T-cell (primary cell): Measurements from ENCODE around the gene PSORS1C1. TPM values are rescaled to one million over a fixed set of nuclear protein-coding genes. Genes with fewer than 3 reads are reported as not detected.

Experiments used
- ATAC-seq, 4 experiments: fragments of 200-7000 bp in 3 of 4; fragments of 150-1000 bp in 1 of 4; cut with Tn5 transposase; replicated peaks in 1 of 4; 1 replicate in 3 of 4; 2 replicates in 1 of 4; pipeline ENCODE4 v1.10.0; 2021; ENCODE audit warnings: moderate library complexity in 3 of 4, mild to moderate bottlenecking in 2 of 4, moderate number of reproducible peaks in 1 of 4
- CTCF ChIA-PET, 2 donors: fragments of 300-600 bp; sonication (Branson Sonifier 250); formaldehyde crosslinking; loops; one replicate each; lab custom pipeline; 2022; ENCODE audit warnings: antibody characterized with exemption in 2 of 2; lab: Charles Lee
- POLR2A ChIA-PET, 2 donors: fragments of 300-600 bp; sonication (Branson Sonifier 250); formaldehyde crosslinking; loops; one replicate each; lab custom pipeline; 2022; ENCODE audit warnings: antibody characterized with exemption in 2 of 2; lab: Charles Lee
- DNase-seq, 35 experiments: peaks; one replicate each; pipeline versions ENCODE4 v3.0.0 to v3.0.0-alpha.2; 2013 to 2023
- H3K27ac ChIP-seq: one replicate; pipeline ENCODE4 v1.5.1; 2013; ENCODE audit warnings: low read length
- H3K27me3 ChIP-seq, 2 experiments: replicated peaks in 1 of 2; 1 replicate in 1 of 2; 2 replicates in 1 of 2; pipeline versions ENCODE4 v1.6.1 to v1.7.0; 2013; ENCODE audit warnings: low read length in 1 of 2, mixed read lengths in 1 of 2; ENCODE audit not compliant: control insufficient read depth in 2 of 2, insufficient read depth in 2 of 2; ENCODE audit errors: extremely low read depth in 1 of 2
- H3K36me3 ChIP-seq, 2 donors: 1 replicate in 1 of 2; 2 replicates in 1 of 2; pipeline versions ENCODE4 v1.6.1 to v1.7.0; 2013; ENCODE audit warnings: low read length in 1 of 2; ENCODE audit not compliant: control insufficient read depth in 2 of 2, insufficient read depth in 1 of 2; ENCODE audit errors: extremely low read depth in 1 of 2
- H3K4me1 ChIP-seq, 2 experiments: 1 replicate in 1 of 2; 2 replicates in 1 of 2; pipeline versions ENCODE4 v1.6.1 to v1.7.0; 2013; ENCODE audit warnings: low read length in 2 of 2, mixed read lengths in 1 of 2; ENCODE audit not compliant: insufficient read depth in 2 of 2, control insufficient read depth in 1 of 2; ENCODE audit errors: extremely low read depth in 1 of 2
- H3K4me3 ChIP-seq, 2 donors: 1 replicate in 1 of 2; 2 replicates in 1 of 2; pipeline versions ENCODE4 v1.5.1 to v1.7.0; 2013; ENCODE audit warnings: mild to moderate bottlenecking in 2 of 2, low read length in 1 of 2, moderate library complexity in 1 of 2; ENCODE audit not compliant: control insufficient read depth in 1 of 2; ENCODE audit errors: extremely low read depth in 1 of 2
- H3K9me3 ChIP-seq: 2 replicates; pipeline ENCODE4 v1.7.0; 2013
- H3K27ac Mint-ChIP-seq, 2 donors: one replicate each; pipeline ENCODE4 v1.8.0; 2020 to 2021; ENCODE audit warnings: mild to moderate bottlenecking in 2 of 2, mixed read lengths in 2 of 2
- H3K27me3 Mint-ChIP-seq, 2 donors: one replicate each; pipeline ENCODE4 v1.8.0; 2021 to 2022; ENCODE audit warnings: mixed read lengths in 2 of 2
- H3K36me3 Mint-ChIP-seq: one replicate; pipeline ENCODE4 v1.8.0; 2021; ENCODE audit warnings: mixed read lengths
- H3K4me1 Mint-ChIP-seq, 3 donors: one replicate each; pipeline ENCODE4 v1.8.0; 2020 to 2022; ENCODE audit warnings: mixed read lengths in 3 of 3, mild to moderate bottlenecking in 1 of 3
- H3K4me3 Mint-ChIP-seq, 3 donors: one replicate each; pipeline ENCODE4 v1.8.0; 2020 to 2022; ENCODE audit warnings: mild to moderate bottlenecking in 3 of 3, mixed read lengths in 3 of 3, moderate library complexity in 3 of 3
- H3K9me3 Mint-ChIP-seq, 3 donors: one replicate each; pipeline ENCODE4 v1.8.0; 2020 to 2022; ENCODE audit warnings: mixed read lengths in 3 of 3
- WGBS: methylation state at CpG from one replicate; pipeline ENCODE4 v1.1.5; 2013; ENCODE audit warnings: missing lambda C conversion rate; ENCODE audit not compliant: insufficient coverage; 5-methylcytosine and 5-hydroxymethylcytosine counted together
- total RNA-seq, 35 experiments: library from RNA in 6 of 35; stranded (reverse) in 6 of 35; fragments of 120-200 nt in 1 of 35; gene quantifications; one replicate each; pipeline versions ENCODE4 v1.2.1 to v1.2.4 and lab custom pipeline; 2013 to 2026

The PSORS1C1 gene
- total RNA-seq, 5 donors from 2014 or later (not counting 1 experiment from before 2014, with no cell fraction given): not detected

DNA sequence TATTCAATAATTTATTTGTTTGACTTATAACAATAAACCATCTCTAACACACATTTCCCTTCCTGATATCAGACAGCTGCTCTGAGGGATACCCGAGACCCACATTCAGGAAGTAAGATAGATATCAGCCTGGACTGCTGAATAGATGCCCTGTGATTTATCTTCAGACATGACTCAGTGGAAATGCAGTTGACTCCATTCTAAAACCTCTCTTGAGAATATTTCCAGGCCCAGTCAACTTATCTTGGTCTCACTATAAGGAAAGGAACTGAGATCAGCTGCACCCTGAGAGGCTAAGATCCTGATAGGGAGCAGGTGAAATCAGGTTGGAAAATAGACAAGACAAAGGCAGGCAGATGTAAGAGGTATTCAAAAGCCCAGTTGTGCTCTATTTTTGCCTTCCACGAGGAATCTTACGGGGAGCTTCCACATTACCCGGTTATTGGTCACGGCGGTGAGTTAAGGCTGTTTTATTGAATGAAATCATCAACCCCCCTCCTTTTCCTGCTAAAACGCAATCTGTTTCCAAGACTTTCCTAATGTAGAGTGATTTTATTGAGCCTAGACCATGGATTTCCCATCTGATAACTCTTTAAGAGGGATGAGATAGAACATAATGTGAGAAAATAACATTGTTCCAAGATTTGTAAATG lies 27.7 kb upstream of the PSORS1C1 start:
- no peak overlapping the region for H3K27ac ChIP-seq
- POLR2A ChIA-PET: no interaction called here
- CTCF ChIA-PET: interaction anchor here (0.6 to 1.6 kb wide), 37 partner anchors 9 to 636 kb away, joined by 3 to 25 read pairs (median 4); partner anchors contain the start of genes MDC1 (in 1 of the 2), PSORS1C1 (in 1 of the 2) and VARS2 (in 1 of the 2)
- Mint-ChIP-seq H3K36me3 (no peaks in the 10 kb centered on the region), H3K9me3 (no peaks in the 10 kb centered on the region), H3K27me3 (no peaks in the 10 kb centered on the region), H3K4me1 (peaks cover 7 to 16% (median 9%) of the 10 kb centered on the region in 3 donors), H3K4me3 (no peak overlapping the region), H3K27ac (no peak overlapping the region)
- DNase-seq (no peak), ATAC-seq (no peak)
- H3K9me3 ChIP-seq: no peaks in the 10 kb centered on the region
- WGBS: 67% methylated on average over 1 of the region's 7 CpGs
- H3K27me3 ChIP-seq: peaks cover 0 to 4% of the 10 kb centered on the region in 2 experiments
- H3K36me3 ChIP-seq: no peaks in the 10 kb centered on the region
- H3K4me1 ChIP-seq: peaks cover 0 to 4% of the 10 kb centered on the region in 2 experiments
- H3K4me3 ChIP-seq: no peak overlapping the region

DNA sequence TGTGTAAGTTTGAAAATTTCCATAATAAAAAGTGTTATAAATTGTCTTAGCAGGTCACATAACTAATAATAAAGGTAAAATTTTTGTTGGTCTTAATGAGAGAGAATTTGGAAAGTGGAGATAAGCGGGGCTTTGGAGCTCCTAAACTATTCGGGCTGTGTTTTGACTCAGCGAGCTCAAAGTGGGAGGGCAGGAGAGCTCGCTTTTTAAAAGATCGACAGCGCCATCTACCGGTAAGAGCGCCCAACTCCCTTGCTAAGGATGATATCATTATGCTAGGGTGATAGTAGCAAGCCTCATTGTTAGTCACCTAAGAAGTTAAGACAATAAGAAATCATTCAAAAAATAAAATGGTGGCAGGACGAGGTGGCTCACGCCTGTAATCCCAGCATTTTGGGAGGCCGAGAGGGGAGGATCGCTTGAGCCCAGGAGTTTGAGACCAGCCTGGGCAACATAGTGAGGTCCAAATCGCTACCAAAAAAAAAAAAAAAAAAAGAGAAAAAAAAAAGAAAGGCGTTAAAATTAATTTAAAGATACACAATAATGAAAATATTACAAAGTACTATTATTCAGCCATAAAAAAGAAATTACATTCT lies 27.0 kb upstream of the PSORS1C1 start:
- H3K4me1 Mint-ChIP-seq: peaks cover 7 to 19% (median 9%) of the 10 kb centered on the region in 3 donors

DNA sequence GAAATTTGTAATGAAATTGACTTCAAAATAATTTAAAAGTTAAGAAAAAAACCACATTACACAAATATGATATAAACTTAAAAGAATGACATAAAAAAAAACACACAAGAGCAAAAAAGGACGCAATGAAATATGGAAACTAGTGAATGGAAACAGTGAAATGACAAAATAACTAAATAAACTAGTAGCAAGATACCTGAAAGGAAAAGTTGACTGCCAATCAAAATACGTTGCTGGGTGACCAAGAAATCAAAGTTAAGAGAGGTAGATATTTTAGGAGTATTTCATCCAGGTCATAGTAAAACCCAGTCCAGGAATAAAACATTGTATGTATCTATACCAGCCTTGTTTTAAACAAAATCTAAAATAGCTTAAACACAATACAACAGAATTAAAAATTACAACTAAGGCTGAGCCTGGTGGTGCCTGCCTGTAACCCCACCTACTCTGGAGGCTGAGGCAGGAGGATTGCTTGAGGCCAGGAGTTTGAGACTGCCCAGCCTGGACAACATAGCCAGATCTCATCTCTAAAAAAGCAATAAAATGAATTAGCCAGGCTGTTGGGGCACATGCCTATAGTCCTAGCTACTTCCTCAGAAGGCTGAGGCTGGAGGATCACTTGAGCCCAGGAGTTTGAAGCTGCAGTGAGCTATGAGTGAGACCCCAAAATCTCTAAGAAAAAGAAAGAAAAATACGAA lies 24.2 kb upstream of the PSORS1C1 start:
- Mint-ChIP-seq H3K4me1 (peaks cover 26 to 40% (median 28%) of the 10 kb centered on the region in 3 donors), H3K27ac (peak overlapping the region in 1 of 2 donors; percentile 40), H3K9me3 (no peaks in the 10 kb centered on the region), H3K4me3 (no peak overlapping the region), H3K36me3 (no peaks in the 10 kb centered on the region), H3K27me3 (no peaks in the 10 kb centered on the region)
- peaks cover 0 to 3% of the 10 kb centered on the region in 2 experiments for H3K27me3 ChIP-seq
- H3K4me1 ChIP-seq: peaks cover 13 to 22% of the 10 kb centered on the region in 2 experiments
- ATAC-seq (no peak), DNase-seq (no peak)
- POLR2A ChIA-PET: no interaction called here
- H3K9me3 ChIP-seq: no peaks in the 10 kb centered on the region
- no peak overlapping the region for H3K4me3 ChIP-seq
- no peak overlapping the region for H3K27ac ChIP-seq
- H3K36me3 ChIP-seq: no peaks in the 10 kb centered on the region
- no CpG with 5 or more reads among the region's 3 CpGs for WGBS
- CTCF ChIA-PET: interaction anchor here in 1 of 2 donors (0.5 kb wide), 1 partner anchor 148 kb away, joined by 10 read pairs; no protein-coding TSS in a partner anchor

More for the DNA sequence above, 27.0 kb upstream of the PSORS1C1 start:
- Mint-ChIP-seq H3K9me3 (no peaks in the 10 kb centered on the region), H3K27ac (peak overlapping the region in 1 of 2 donors; percentile 29), H3K36me3 (no peaks in the 10 kb centered on the region), H3K4me3 (no peak overlapping the region), H3K27me3 (no peaks in the 10 kb centered on the region)
- no peaks in the 10 kb centered on the region for H3K9me3 ChIP-seq
- ATAC-seq (peak; percentile 97 to 99 (median 99)), DNase-seq (peak; percentile 64 to 94 (median 83))
- peaks cover 0 to 4% of the 10 kb centered on the region in 2 experiments for H3K4me1 ChIP-seq
- peaks cover 0 to 4% of the 10 kb centered on the region in 2 experiments for H3K27me3 ChIP-seq
- H3K36me3 ChIP-seq: no peaks in the 10 kb centered on the region
- whole genome bisulfite sequencing: 0% methylated on average over 3 of the region's 14 CpGs
- no peak overlapping the region for H3K4me3 ChIP-seq
- CTCF ChIA-PET: interaction anchor here (0.6 to 1.6 kb wide), 37 partner anchors 9 to 637 kb away, joined by 3 to 25 read pairs (median 4); partner anchors contain the start of genes MDC1 (in 1 of the 2), PSORS1C1 (in 1 of the 2) and VARS2 (in 1 of the 2)
- H3K27ac ChIP-seq: no peak overlapping the region
- POLR2A ChIA-PET: no interaction called here

DNA sequence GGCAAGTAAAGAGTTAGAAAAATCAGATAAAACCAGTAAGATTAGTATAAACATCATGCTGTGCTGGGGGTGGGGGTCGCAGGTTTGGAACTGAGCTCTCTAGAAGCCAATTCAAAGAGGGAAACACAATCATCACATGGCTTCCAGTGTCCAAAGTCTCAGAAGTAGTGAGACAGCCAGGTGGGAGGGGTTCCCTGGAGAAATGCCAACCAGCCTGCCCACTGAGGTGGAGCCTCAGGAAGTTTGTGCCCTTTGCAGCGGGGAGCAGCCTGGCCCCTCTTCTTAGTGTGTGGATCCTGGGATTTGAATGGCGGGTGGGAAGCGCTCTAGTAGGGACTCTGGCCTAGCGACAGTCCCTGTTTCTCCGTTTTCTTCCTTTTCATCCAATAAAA lies 23.6 kb upstream of the PSORS1C1 start:
- Mint-ChIP-seq H3K4me1 (peaks cover 31 to 46% (median 32%) of the 10 kb centered on the region in 3 donors), H3K36me3 (no peaks in the 10 kb centered on the region), H3K27me3 (no peaks in the 10 kb centered on the region), H3K9me3 (no peaks in the 10 kb centered on the region), H3K27ac (no peak overlapping the region), H3K4me3 (no peak overlapping the region)
- ChIA-PET CTCF (no interaction called here), POLR2A (no interaction called here)
- Histone ChIP-seq H3K27ac (no peak overlapping the region), H3K4me1 (peaks cover 13 to 27% of the 10 kb centered on the region in 2 experiments), H3K4me3 (no peak overlapping the region), H3K27me3 (no peaks in the 10 kb centered on the region), H3K36me3 (no peaks in the 10 kb centered on the region), H3K9me3 (no peaks in the 10 kb centered on the region)
- ATAC-seq: no peak
- DNase-seq: no peak
- WGBS: 100% methylated on average over 4 of the region's 6 CpGs

DNA sequence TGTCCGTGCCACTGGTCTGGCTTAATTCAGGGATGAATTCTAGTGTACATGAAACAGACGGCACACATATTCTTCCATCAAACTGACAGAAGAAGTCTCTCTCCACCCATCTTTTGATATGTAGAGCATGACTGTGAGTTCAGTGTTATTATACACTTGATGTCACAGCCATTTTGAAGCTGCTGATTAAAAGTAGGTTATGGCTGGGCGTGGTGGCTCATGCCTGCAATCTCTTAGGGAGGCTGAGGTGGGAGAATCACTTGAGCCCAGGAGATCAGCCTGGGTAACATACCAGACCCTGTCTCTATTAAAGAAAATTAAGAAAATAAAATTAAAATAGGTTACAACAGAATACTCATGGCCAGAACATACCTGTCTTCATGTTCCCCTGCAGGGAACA lies 22.9 kb upstream of the PSORS1C1 start:
- ChIA-PET POLR2A (no interaction called here), CTCF (no interaction called here)
- Mint-ChIP-seq H3K36me3 (no peaks in the 10 kb centered on the region), H3K9me3 (no peaks in the 10 kb centered on the region), H3K4me1 (peaks cover 37 to 53% (median 38%) of the 10 kb centered on the region in 3 donors), H3K27me3 (no peaks in the 10 kb centered on the region), H3K4me3 (no peak overlapping the region), H3K27ac (peak overlapping the region in 1 of 2 donors; percentile 16)
- ATAC-seq (no peak), DNase-seq (no peak)
- Histone ChIP-seq H3K4me1 (peaks cover 13 to 35% of the 10 kb centered on the region in 2 experiments), H3K9me3 (no peaks in the 10 kb centered on the region), H3K27ac (no peak overlapping the region), H3K36me3 (no peaks in the 10 kb centered on the region), H3K27me3 (no peaks in the 10 kb centered on the region), H3K4me3 (no peak overlapping the region)
- WGBS: no CpG with 5 or more reads among the region's 3 CpGs

DNA sequence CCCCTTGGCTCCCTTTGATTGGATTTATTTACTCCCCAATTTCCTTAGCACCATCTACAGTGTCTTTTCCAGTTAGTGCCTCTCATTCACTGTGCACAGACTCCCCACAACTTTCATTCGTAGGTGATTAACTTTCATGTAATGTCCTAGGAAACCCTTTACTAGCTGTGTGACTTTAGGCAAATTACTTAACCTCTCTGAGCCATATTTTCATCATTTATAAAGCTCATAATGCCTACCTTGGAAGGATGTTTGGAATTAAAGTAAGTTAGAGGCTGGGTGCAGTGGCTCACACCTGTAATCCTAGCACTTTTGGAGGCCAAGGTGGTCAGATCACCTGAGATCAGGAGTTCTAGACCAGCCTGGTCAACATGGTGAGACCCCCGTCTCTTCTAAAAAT lies 22.4 kb upstream of the PSORS1C1 start:
- CTCF ChIA-PET: interaction anchor here in 1 of 2 donors (0.7 kb wide), 1 partner anchor 41 kb away, joined by 4 read pairs; no protein-coding TSS in a partner anchor
- peak overlapping the region in 1 of 2 donors; percentile 49 for H3K27ac Mint-ChIP-seq
- POLR2A ChIA-PET: no interaction called here

More for the DNA sequence above, 22.4 kb upstream of the PSORS1C1 start:
- ATAC-seq (no peak), DNase-seq (no peak)
- no peaks in the 10 kb centered on the region for H3K36me3 ChIP-seq
- Mint-ChIP-seq H3K4me1 (peaks cover 41 to 54% (median 42%) of the 10 kb centered on the region in 3 donors), H3K9me3 (no peaks in the 10 kb centered on the region), H3K27me3 (no peaks in the 10 kb centered on the region), H3K36me3 (no peaks in the 10 kb centered on the region), H3K4me3 (no peak overlapping the region)
- H3K4me1 ChIP-seq: peaks cover 13 to 40% of the 10 kb centered on the region in 2 experiments
- no peak overlapping the region for H3K4me3 ChIP-seq
- H3K27me3 ChIP-seq: no peaks in the 10 kb centered on the region
- no peaks in the 10 kb centered on the region for H3K9me3 ChIP-seq
- no peak overlapping the region for H3K27ac ChIP-seq
- WGBS: no CpG with 5 or more reads among the region's 2 CpGs
